K562 (cell line): ENCODE measurements around the gene VDAC2. TPM values are rescaled to one million over a fixed set of nuclear protein-coding genes. Genes with fewer than 3 reads are reported as not detected.

ENCODE experiments used
- CEBPB ChIP-seq: fragments of 450-650 bp; IDR thresholded peaks from 2 replicates; pipeline ENCODE4 v1.6.1; 2016; ENCODE audit warnings: missing genetic modification characterization, missing compliant biosample characterization
- COPS2 ChIP-seq: fragments of 450-650 bp; conservative IDR thresholded peaks from 2 replicates; pipeline ENCODE4 v1.6.1; 2016; ENCODE audit warnings: mild to moderate bottlenecking, moderate library complexity
- CTBP1 ChIP-seq: fragments of 450-650 bp; IDR thresholded peaks from 2 replicates; pipeline ENCODE4 v1.6.1; 2016; ENCODE audit warnings: borderline replicate concordance
- EZH2 ChIP-seq: IDR thresholded peaks from 2 replicates; pipeline ENCODE4 v1.6.1; 2012; ENCODE audit warnings: low read depth, mild to moderate bottlenecking, inconsistent platforms, low read length, borderline replicate concordance
- FIP1L1 ChIP-seq: fragments of 200-400 bp; formaldehyde crosslinking; IDR thresholded peaks from 2 replicates; pipeline ENCODE4 v1.6.1; 2018; ENCODE audit warnings: mild to moderate bottlenecking, low read depth, low read length; ENCODE audit not compliant: poor library complexity, severe bottlenecking
- FOXK1 ChIP-seq: sonication (generic); formaldehyde crosslinking; IDR thresholded peaks from 2 replicates; pipeline ENCODE4 v1.8.0; 2022; ENCODE audit warnings: missing genetic modification reagents, mild to moderate bottlenecking, borderline replicate concordance
- FOXM1 ChIP-seq, 2 experiments: fragments of 450-650 bp in 1 of 2; sonication (generic) in 1 of 2; formaldehyde crosslinking in 1 of 2; IDR thresholded peaks; 2 replicates each; pipeline versions ENCODE4 v1.6.1 to v1.9.0; 2017 to 2022; ENCODE audit warnings: low read depth in 2 of 2, mild to moderate bottlenecking in 2 of 2, missing genetic modification reagents in 1 of 2, moderate library complexity in 1 of 2
- HDAC6 ChIP-seq: IDR thresholded peaks from 2 replicates; pipeline ENCODE4 v1.6.1; 2012; ENCODE audit warnings: low read depth, mild to moderate bottlenecking, control low read depth, inconsistent platforms, low read length, moderate library complexity
- ID3 ChIP-seq, 2 experiments: fragments of 250-450 bp in 1 of 2; fragments of 450-650 bp in 1 of 2; sonication (Bioruptor Pico) in 1 of 2; IDR thresholded peaks; 2 replicates each; pipeline versions ENCODE4 v1.6.1 to v1.8.0; 2016 to 2021; ENCODE audit warnings: mild to moderate bottlenecking in 2 of 2, moderate library complexity in 2 of 2, missing compliant biosample characterization in 1 of 2, missing genetic modification characterization in 1 of 2
- MEF2D ChIP-seq: conservative IDR thresholded peaks from 2 replicates; pipeline ENCODE4 v1.6.1; 2016; ENCODE audit warnings: low read depth, missing genetic modification characterization, missing compliant biosample characterization
- NR3C1 ChIP-seq: sonication (generic); formaldehyde crosslinking; IDR thresholded peaks from 2 replicates; pipeline ENCODE4 v1.8.1; 2022; ENCODE audit warnings: missing genetic modification reagents
- POLR2A ChIP-seq: fragments of 450-650 bp; conservative IDR thresholded peaks from 2 replicates; pipeline ENCODE4 v1.6.1; 2016
- POLR2AphosphoS2 ChIP-seq: IDR thresholded peaks from 2 replicates; pipeline ENCODE4 v1.6.1; 2012; ENCODE audit warnings: low read length, improper control_type of control experiment
- SMAD2 ChIP-seq: fragments of 150-350 bp; IDR thresholded peaks from 2 replicates; pipeline ENCODE4 v1.6.1; 2014; ENCODE audit warnings: low read depth, mild to moderate bottlenecking, low read length
- SP2 ChIP-seq: IDR thresholded peaks from 2 replicates; pipeline ENCODE4 v1.6.1; 2011; ENCODE audit warnings: mild to moderate bottlenecking, low read depth, low read length, moderate library complexity; ENCODE audit not compliant: poor library complexity, severe bottlenecking; ENCODE audit errors: extremely low read depth
- TOE1 ChIP-seq, 2 experiments: fragments of 450-650 bp in 1 of 2; sonication (generic) in 1 of 2; formaldehyde crosslinking in 1 of 2; IDR thresholded peaks; 2 replicates each; pipeline versions ENCODE4 v1.7.1 to v1.8.0; 2016 to 2022; ENCODE audit warnings: borderline replicate concordance in 2 of 2, mild to moderate bottlenecking in 2 of 2, antibody characterized with exemption in 1 of 2, inconsistent platforms in 1 of 2, low read depth in 1 of 2, missing genetic modification reagents in 1 of 2, moderate library complexity in 1 of 2
- ZBED1 ChIP-seq: IDR thresholded peaks from 2 replicates; pipeline ENCODE4 v1.6.1; 2014
- ZNF253 ChIP-seq: fragments of 250-450 bp; sonication (Bioruptor Pico); conservative IDR thresholded peaks from 2 replicates; pipeline ENCODE4 v1.6.1; 2021; ENCODE audit warnings: mild to moderate bottlenecking
- ZNF785 ChIP-seq: fragments of 250-450 bp; sonication (Bioruptor Pico); IDR thresholded peaks from 2 replicates; pipeline ENCODE4 v1.4.0; 2020; ENCODE audit warnings: mild to moderate bottlenecking
- polyA plus RNA-seq, 8 experiments: library from polyadenylated mRNA; depleted of rRNA in 4 of 8; stranded (reverse) in 5 of 8; unstranded in 3 of 8; fragments of >200 nt; fragmentation: Nextera tagmentation in 2 of 8; fragmentation: Illumina TruSeq in 1 of 8; extraction: Ambion mirVana in 2 of 8; extraction: Trizol in 1 of 8; gene quantifications; 2 replicates each; pipeline versions ENCODE4 v1.2.1 to v1.2.3, GENCODE V29; 2011 to 2014; ENCODE audit warnings: inconsistent platforms in 1 of 8, missing spikeins in 1 of 8
- total RNA-seq, 7 experiments: library from RNA; depleted of rRNA in 6 of 7; stranded (reverse); fragments of >200 nt in 6 of 7; fragmentation: Illumina TruSeq in 2 of 7; extraction: Trizol in 2 of 7; gene quantifications; 2 replicates each; pipeline versions ENCODE4 v1.2.1 to v1.2.3, GENCODE V29; 2011 to 2021; ENCODE audit warnings: low replicate concordance in 1 of 7
- TF ChIP-seq, protein P1 (sequence below): fragments of 250-450 bp; sonication (Bioruptor Pico); IDR thresholded peaks from 2 replicates; pipeline ENCODE4 v1.4.0; 2020
- TF ChIP-seq, protein P2 (sequence below): fragments of 250-450 bp; sonication (Bioruptor Pico); IDR thresholded peaks from 2 replicates; pipeline ENCODE4 v1.4.0; 2020

Gene VDAC2
- total and polyA plus RNA-seq, 9 of the 15 experiments (the other 6 are each of a cell fraction or from before 2014, with no cell fraction given): 139 to 450 (median 250) TPM

GRCh38 chr10:75191821-75192568, 18.6 kb upstream of the VDAC2 start (continued):
- TF ChIP-seq ZNF785 (no peak), FOXK1 (CRISPR knock-in tag) (no peak), NR3C1 (CRISPR knock-in tag) (no peak), ZNF253 (CRISPR knock-in tag) (no peak), POLR2AphosphoS2 (no peak), CTBP1 (peak; percentile 83), FIP1L1 (no peak), POLR2A (no peak), COPS2 (no peak), MEF2D (tag) (0 out of 2 replicates have a peak, but pooled peaks have one; percentile 38), TOE1 (IDR thresholded peaks at IDR 0.05; ENCODE audit: borderline replicate concordance) (no peak), TOE1 (CRISPR knock-in tag; IDR thresholded peaks at IDR 0.05; ENCODE audit: borderline replicate concordance, low read depth) (no peak), SP2 (no peak), ZBED1 (no peak), HDAC6 (no peak), FOXM1 (IDR thresholded peaks at IDR 0.05; ENCODE audit: low read depth) (0 out of 2 replicates have a peak, but pooled peaks have one; percentile 28), FOXM1 (CRISPR knock-in tag; IDR thresholded peaks at IDR 0.05; ENCODE audit: low read depth) (no peak), ID3 (CRISPR knock-in tag; IDR thresholded peaks at IDR 0.05) (no peak), ID3 (tag; IDR thresholded peaks at IDR 0.05) (peak; percentile 98), CEBPB (tag) (peak; percentile 91), EZH2 (no peak), SMAD2 (no peak)
- TF ChIP-seq, protein P1, sequence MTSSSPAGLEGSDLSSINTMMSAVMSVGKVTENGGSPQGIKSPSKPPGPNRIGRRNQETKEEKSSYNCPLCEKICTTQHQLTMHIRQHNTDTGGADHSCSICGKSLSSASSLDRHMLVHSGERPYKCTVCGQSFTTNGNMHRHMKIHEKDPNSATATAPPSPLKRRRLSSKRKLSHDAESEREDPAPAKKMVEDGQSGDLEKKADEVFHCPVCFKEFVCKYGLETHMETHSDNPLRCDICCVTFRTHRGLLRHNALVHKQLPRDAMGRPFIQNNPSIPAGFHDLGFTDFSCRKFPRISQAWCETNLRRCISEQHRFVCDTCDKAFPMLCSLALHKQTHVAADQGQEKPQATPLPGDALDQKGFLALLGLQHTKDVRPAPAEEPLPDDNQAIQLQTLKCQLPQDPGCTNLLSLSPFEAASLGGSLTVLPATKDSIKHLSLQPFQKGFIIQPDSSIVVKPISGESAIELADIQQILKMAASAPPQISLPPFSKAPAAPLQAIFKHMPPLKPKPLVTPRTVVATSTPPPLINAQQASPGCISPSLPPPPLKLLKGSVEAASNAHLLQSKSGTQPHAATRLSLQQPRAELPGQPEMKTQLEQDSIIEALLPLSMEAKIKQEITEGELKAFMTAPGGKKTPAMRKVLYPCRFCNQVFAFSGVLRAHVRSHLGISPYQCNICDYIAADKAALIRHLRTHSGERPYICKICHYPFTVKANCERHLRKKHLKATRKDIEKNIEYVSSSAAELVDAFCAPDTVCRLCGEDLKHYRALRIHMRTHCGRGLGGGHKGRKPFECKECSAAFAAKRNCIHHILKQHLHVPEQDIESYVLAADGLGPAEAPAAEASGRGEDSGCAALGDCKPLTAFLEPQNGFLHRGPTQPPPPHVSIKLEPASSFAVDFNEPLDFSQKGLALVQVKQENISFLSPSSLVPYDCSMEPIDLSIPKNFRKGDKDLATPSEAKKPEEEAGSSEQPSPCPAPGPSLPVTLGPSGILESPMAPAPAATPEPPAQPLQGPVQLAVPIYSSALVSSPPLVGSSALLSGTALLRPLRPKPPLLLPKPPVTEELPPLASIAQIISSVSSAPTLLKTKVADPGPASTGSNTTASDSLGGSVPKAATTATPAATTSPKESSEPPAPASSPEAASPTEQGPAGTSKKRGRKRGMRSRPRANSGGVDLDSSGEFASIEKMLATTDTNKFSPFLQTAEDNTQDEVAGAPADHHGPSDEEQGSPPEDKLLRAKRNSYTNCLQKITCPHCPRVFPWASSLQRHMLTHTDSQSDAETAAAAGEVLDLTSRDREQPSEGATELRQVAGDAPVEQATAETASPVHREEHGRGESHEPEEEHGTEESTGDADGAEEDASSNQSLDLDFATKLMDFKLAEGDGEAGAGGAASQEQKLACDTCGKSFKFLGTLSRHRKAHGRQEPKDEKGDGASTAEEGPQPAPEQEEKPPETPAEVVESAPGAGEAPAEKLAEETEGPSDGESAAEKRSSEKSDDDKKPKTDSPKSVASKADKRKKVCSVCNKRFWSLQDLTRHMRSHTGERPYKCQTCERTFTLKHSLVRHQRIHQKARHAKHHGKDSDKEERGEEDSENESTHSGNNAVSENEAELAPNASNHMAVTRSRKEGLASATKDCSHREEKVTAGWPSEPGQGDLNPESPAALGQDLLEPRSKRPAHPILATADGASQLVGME: no peak
- TF ChIP-seq, protein P2, sequence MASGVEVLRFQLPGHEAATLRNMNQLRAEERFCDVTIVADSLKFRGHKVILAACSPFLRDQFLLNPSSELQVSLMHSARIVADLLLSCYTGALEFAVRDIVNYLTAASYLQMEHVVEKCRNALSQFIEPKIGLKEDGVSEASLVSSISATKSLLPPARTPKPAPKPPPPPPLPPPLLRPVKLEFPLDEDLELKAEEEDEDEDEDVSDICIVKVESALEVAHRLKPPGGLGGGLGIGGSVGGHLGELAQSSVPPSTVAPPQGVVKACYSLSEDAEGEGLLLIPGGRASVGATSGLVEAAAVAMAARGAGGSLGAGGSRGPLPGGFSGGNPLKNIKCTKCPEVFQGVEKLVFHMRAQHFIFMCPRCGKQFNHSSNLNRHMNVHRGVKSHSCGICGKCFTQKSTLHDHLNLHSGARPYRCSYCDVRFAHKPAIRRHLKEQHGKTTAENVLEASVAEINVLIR (CRISPR knock-in tag): no peak
